Dendritic cell treated with granulocyte-macrophage colony-stimulating factor and Interleukin-4, amounts not matched to agents 40 ng/mL and 50 ng/mL, for 4 days (primary cell): ENCODE results near the gene FLNB.

Experiments used
- H3K27ac Mint-ChIP-seq: one replicate; pipeline ENCODE4 v1.8.0; 2022; ENCODE audit warnings: mild to moderate bottlenecking, mixed read lengths
- H3K27me3 Mint-ChIP-seq: one replicate; pipeline ENCODE4 v1.8.0; 2022; ENCODE audit warnings: mild to moderate bottlenecking, mixed read lengths
- H3K36me3 Mint-ChIP-seq: one replicate; pipeline ENCODE4 v1.8.0; 2022; ENCODE audit warnings: low read depth, mixed read lengths
- H3K4me1 Mint-ChIP-seq: one replicate; pipeline ENCODE4 v1.8.0; 2022; ENCODE audit warnings: low read depth, mixed read lengths
- H3K4me3 Mint-ChIP-seq: one replicate; pipeline ENCODE4 v1.8.0; 2022; ENCODE audit warnings: mild to moderate bottlenecking, moderate library complexity, mixed read lengths
- H3K9me3 Mint-ChIP-seq: one replicate; pipeline ENCODE4 v1.8.0; 2022; ENCODE audit warnings: mixed read lengths
- intact Hi-C: fragments of 100-400 bp; cut with micrococcal nuclease; formaldehyde crosslinking; loops from one replicate; pipeline ENCODE4 v1.15.0; 2022

The FLNB gene, protein sequence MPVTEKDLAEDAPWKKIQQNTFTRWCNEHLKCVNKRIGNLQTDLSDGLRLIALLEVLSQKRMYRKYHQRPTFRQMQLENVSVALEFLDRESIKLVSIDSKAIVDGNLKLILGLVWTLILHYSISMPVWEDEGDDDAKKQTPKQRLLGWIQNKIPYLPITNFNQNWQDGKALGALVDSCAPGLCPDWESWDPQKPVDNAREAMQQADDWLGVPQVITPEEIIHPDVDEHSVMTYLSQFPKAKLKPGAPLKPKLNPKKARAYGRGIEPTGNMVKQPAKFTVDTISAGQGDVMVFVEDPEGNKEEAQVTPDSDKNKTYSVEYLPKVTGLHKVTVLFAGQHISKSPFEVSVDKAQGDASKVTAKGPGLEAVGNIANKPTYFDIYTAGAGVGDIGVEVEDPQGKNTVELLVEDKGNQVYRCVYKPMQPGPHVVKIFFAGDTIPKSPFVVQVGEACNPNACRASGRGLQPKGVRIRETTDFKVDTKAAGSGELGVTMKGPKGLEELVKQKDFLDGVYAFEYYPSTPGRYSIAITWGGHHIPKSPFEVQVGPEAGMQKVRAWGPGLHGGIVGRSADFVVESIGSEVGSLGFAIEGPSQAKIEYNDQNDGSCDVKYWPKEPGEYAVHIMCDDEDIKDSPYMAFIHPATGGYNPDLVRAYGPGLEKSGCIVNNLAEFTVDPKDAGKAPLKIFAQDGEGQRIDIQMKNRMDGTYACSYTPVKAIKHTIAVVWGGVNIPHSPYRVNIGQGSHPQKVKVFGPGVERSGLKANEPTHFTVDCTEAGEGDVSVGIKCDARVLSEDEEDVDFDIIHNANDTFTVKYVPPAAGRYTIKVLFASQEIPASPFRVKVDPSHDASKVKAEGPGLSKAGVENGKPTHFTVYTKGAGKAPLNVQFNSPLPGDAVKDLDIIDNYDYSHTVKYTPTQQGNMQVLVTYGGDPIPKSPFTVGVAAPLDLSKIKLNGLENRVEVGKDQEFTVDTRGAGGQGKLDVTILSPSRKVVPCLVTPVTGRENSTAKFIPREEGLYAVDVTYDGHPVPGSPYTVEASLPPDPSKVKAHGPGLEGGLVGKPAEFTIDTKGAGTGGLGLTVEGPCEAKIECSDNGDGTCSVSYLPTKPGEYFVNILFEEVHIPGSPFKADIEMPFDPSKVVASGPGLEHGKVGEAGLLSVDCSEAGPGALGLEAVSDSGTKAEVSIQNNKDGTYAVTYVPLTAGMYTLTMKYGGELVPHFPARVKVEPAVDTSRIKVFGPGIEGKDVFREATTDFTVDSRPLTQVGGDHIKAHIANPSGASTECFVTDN (N-terminal part only)

DNA sequence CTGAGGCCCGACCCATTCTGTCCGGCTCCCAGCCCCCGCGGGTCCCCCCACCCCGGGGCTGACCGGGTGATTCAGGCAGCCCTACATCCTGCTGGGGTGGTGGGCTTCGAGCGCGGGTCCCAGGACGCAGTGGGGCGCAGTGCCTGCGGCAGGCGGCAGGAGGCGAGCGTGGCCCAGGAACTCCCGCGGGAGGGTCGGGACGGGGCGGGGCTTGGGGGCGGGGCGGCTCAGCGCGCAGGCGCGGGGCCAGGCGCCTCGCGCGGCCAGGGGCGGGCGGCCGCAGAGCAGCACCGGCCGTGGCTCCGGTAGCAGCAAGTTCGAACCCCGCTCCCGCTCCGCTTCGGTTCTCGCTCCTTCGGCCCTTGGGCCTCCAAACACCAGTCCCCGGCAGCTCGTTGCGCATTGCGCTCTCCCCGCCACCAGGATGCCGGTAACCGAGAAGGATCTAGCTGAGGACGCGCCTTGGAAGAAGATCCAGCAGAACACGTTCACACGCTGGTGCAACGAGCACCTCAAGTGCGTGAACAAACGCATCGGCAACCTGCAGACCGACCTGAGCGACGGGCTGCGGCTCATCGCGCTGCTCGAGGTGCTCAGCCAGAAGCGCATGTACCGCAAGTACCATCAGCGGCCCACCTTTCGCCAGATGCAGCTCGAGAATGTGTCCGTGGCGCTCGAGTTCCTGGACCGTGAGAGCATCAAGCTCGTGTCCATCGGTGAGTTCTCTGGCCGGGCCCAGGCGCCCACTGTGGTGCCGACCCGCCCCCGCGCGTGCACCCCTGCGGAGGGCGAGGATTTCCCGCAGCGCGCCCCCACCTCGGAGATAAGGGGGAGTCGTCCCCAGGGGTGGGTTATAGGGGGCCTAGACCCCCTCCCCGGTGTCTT lies at the start of gene FLNB:
FLNB (plus strand) TSS at position 282 of the 885 bp plus-strand sequence; CDS start at position 425, 143 bp downstream.
- Mint-ChIP-seq H3K9me3 (no peaks in the 10 kb centered on the region), H3K36me3 (no peaks in the 10 kb centered on the region), H3K4me3 (peak within 1 kb of the TSS; percentile 87), H3K27me3 (peaks cover 5% of the 10 kb centered on the region), H3K27ac (peak within 1 kb of the TSS; percentile 78), H3K4me1 (peaks cover 33% of the 10 kb centered on the region)
- intact Hi-C loops: loop anchor here (5.0 to 10.0 kb wide), 2 partner anchors 169 to 296 kb away; partner anchors contain the start of genes HTD2 and RPP14

DNA sequence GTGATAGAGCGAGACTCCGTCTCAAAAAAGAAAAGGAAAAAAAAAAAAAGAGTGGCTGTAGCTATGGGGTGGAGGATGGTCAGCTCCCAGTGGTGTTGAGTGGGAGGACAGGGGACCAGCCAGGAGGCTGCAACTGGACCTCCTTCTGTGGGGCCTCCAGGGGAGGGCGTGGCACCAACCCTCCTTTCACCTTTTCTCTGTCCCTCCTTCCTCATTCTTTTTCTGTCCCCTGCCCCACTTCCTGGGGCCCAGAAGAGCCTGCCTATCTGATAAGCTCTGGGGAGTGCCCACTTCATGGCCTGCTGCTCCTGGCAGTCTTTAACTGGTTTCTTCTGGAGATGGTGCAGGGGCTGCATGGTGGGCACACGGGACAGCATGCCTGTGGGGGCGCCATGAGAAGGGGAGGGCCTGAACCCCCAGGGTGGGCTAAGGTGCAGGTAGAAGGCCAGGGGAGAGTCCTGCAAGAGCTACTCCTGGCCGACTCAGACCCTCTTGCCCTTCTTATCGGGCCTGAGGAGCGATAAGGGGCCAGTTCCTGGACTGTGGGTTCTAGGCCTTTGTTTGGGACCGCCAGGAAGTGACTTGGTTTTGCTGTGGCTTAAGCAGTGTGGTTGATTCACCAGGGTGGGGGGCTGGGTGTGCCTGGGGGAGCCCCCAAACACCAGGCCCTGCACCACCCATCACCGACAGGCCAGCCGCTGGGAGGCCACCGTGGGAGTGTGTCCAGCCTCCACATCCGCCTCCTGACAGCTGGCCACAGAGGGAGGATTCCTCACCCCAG lies 49.4 kb upstream of the FLNB start:
- intact Hi-C loops: no loop called here
- H3K4me1 Mint-ChIP-seq: peaks cover 65% of the 10 kb centered on the region
- peak overlapping the region; percentile 77 for H3K27ac Mint-ChIP-seq
- H3K27me3 Mint-ChIP-seq: no peaks in the 10 kb centered on the region
- no peaks in the 10 kb centered on the region for H3K9me3 Mint-ChIP-seq
- H3K4me3 Mint-ChIP-seq: peak overlapping the region; percentile 47
- H3K36me3 Mint-ChIP-seq: no peaks in the 10 kb centered on the region

DNA sequence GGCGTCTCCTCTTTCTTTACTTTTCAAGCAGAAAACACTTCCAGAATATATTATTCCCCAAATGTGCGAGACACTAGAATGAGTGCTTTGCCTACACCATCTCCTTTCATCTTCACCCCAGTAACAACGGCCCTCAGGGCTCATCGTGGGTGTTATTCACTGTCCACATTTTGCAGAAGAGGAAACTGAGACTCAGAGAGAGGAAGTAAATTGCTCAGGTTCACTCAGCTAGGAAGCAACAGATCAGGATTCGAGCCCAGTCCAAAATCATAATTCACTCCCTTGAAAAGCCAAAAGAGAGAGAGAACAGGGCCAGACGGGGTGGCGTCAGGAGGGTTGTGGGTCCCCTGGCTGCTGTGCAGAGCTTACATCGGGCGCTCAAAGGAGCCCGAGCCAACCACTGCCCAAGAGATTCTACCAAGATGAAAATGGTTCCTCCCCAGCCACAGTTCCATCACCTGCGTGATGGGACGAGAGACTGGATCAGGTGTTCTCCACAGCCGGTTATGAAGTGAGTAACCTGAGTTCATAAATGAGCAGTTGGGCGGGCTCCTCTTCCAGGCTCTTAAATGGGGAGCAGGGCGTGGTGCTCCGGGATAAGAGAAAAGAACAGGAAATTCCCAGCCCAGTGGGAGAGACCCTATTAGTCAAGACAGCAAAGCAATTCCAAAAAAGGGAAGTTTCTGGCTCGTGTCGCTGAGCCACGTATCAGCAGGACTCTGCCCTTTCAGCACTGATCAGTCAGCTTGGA lies 48.6 kb upstream of the FLNB start:
- H3K27me3 Mint-ChIP-seq: no peaks in the 10 kb centered on the region
- H3K4me3 Mint-ChIP-seq: peak overlapping the region; percentile 47
- no peaks in the 10 kb centered on the region for H3K36me3 Mint-ChIP-seq
- no peaks in the 10 kb centered on the region for H3K9me3 Mint-ChIP-seq
- intact Hi-C loops: loop anchor here (5.0 kb wide), 1 partner anchor 38 kb away; no protein-coding TSS in a partner anchor
- peak overlapping the region; percentile 77 for H3K27ac Mint-ChIP-seq
- H3K4me1 Mint-ChIP-seq: peaks cover 60% of the 10 kb centered on the region

DNA sequence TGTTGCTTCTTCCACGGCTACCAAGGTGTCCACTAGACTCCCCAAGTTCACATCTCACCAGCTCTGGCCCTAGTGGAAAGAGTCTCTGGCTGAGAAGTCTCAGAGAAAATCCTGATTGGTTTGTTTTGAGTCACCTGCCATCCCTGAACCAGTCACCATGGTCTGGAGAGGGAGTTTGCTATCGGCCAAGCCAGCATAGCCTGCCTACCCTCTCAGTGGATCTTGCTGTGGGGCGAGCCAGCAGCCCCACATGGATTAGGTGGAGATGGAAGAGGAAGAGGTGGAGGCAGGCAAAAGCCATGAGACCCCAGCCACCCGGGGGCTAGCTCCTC lies 48.1 kb upstream of the FLNB start:
- Mint-ChIP-seq H3K27ac (peak overlapping the region; percentile 77), H3K36me3 (no peaks in the 10 kb centered on the region), H3K27me3 (no peaks in the 10 kb centered on the region), H3K4me1 (peaks cover 60% of the 10 kb centered on the region), H3K9me3 (no peaks in the 10 kb centered on the region), H3K4me3 (no peak overlapping the region)
- intact Hi-C loops: loop anchor here (5.0 kb wide), 1 partner anchor 37 kb away; no protein-coding TSS in a partner anchor

DNA sequence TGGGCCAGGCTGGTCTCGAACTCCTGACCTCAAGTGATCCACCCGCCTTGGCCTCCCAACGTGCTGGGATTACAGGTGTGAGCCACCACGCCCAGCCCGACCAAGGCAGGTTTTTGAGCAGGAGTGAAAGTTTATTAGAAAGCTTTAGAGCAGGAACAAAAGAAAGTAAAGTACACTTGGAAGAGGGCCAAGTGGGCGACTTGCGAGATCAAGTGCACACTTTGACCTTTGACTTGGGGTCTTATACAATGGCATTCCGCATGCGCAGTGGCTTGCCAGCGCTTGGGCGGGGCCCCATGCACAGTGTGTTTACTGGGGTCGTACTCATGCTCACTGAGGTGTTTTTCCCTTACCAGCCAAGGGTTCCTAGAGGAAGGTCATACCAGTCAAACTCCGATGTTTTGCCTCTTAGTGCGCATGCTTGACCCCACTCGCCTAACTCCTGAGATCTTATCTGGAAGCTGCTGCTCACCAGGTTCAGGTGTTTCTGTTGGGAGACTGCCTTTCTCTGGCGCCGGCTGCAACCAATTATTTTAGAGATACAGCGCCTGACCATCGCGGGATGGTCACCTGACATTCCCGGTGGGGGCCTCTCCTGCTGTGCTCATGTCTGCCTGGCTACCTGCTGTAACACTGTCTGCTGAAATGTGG lies 46.9 kb upstream of the FLNB start:
- H3K4me3 Mint-ChIP-seq: no peak overlapping the region
- H3K27ac Mint-ChIP-seq: no peak overlapping the region
- H3K27me3 Mint-ChIP-seq: no peaks in the 10 kb centered on the region
- peaks cover 53% of the 10 kb centered on the region for H3K4me1 Mint-ChIP-seq
- no peaks in the 10 kb centered on the region for H3K9me3 Mint-ChIP-seq
- intact Hi-C loops: loop anchor here (5.0 kb wide), 1 partner anchor 36 kb away; no protein-coding TSS in a partner anchor
- H3K36me3 Mint-ChIP-seq: no peaks in the 10 kb centered on the region

DNA sequence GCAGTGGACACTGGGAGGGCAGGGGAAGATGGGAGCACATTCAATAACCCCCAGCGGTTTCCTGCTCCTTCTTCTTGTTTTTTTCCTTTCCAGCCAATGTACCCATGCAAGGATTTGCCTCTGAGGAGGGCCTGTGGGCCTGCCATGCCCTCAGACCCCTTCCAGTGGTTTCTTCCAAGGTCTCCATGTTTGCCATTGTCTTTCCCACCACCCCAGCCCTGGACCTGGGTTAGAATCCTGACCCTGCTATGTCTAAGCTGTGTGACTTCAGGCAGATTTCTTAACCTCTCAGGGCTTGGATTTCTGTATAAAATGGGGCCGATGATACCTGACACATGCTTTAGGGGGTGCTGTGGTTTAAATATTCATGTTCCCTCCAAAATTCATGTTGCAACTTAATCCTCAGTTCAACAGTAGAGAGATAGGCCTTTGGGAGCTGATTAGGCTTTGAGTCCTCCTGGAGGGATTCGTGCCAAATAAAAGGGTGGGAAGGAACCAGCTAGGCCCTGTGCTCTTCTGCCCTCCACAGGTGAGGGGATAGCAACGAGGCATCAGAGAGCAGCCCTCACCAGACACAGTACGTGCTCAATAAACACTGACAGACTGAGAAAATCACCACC lies 46.3 kb upstream of the FLNB start:
- H3K9me3 Mint-ChIP-seq: no peaks in the 10 kb centered on the region
- intact Hi-C loops: loop anchor here (5.0 kb wide), 1 partner anchor 35 kb away; no protein-coding TSS in a partner anchor
- H3K4me1 Mint-ChIP-seq: peaks cover 47% of the 10 kb centered on the region
- H3K36me3 Mint-ChIP-seq: no peaks in the 10 kb centered on the region
- H3K4me3 Mint-ChIP-seq: no peak overlapping the region
- no peaks in the 10 kb centered on the region for H3K27me3 Mint-ChIP-seq
- H3K27ac Mint-ChIP-seq: no peak overlapping the region

DNA sequence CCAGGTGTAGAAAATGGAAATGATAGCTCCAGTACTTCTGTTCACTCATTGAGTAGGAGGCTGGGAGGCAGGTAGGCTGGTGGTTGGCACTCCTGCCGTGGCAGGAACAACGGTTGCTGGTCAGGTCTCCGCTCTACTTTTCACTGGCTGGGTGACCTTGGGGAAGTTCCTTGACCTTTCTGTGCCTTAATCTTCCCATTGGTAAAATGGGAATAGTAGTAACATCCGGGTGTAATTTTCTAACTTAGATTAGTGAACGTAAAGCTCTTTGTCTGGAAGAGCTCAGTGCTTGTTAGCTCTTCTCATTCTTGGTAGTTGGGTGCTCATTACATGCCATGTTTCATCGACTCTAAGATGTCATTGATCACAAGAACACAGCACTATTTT lies 45.8 kb upstream of the FLNB start:
- H3K36me3 Mint-ChIP-seq: no peaks in the 10 kb centered on the region
- H3K27ac Mint-ChIP-seq: no peak overlapping the region
- H3K4me1 Mint-ChIP-seq: peaks cover 43% of the 10 kb centered on the region
- H3K27me3 Mint-ChIP-seq: no peaks in the 10 kb centered on the region
- H3K9me3 Mint-ChIP-seq: no peaks in the 10 kb centered on the region
- no peak overlapping the region for H3K4me3 Mint-ChIP-seq
- intact Hi-C loops: loop anchor here (5.0 kb wide), 1 partner anchor 35 kb away; no protein-coding TSS in a partner anchor

DNA sequence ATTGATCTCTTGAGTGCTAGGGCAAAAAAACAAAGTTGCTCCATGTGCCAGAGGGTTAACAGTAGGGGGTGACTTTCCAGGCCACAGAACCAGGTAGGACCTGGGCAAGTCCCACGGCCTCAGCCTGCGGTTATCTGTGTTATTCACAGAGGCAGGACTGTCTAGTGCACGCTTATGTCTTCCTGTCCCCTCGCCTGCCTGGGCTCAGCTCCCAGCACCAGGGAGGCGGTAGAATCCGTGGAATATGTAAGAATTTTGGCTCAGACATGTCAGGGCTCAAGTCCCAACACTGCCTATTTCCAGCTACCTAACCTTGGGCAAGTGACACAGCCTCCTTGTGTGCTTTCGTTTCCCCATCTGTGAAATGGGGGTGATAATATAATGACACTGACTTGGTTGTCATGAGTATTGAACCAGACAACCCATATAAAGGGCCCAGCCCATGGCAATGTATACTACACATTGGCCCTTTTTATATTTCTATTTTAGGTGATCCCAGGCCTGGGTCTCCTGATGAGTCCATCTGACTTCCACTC lies 44.3 kb upstream of the FLNB start:
- no peak overlapping the region for H3K27ac Mint-ChIP-seq
- H3K27me3 Mint-ChIP-seq: peaks cover 2% of the 10 kb centered on the region
- peaks cover 34% of the 10 kb centered on the region for H3K4me1 Mint-ChIP-seq
- intact Hi-C loops: loop anchor here (5.0 kb wide), 1 partner anchor 33 kb away; no protein-coding TSS in a partner anchor
- H3K36me3 Mint-ChIP-seq: no peaks in the 10 kb centered on the region
- H3K4me3 Mint-ChIP-seq: no peak overlapping the region
- H3K9me3 Mint-ChIP-seq: no peaks in the 10 kb centered on the region

DNA sequence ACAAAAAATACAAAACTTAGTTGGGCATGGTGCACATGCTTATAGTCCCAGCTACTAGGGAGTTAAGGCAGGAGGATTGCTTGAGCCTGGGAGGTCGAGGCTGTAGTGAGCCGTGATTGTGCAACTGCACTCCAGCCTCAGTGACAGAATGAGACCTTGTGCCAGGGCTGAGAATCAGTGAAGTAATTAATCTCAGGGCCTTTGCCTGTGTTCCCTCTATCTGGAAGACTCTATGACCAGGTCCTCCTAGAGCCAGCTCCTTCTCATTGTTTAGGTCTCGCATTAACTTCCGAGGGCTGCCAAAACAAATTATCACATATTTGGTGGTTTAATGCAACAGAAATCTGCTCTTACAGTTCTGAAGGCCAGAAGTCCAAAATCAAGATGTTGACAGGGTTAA lies 41.4 kb upstream of the FLNB start:
- Mint-ChIP-seq H3K4me3 (no peak overlapping the region), H3K36me3 (no peaks in the 10 kb centered on the region), H3K9me3 (no peaks in the 10 kb centered on the region), H3K27me3 (peaks cover 8% of the 10 kb centered on the region), H3K4me1 (peaks cover 15% of the 10 kb centered on the region), H3K27ac (no peak overlapping the region)
- intact Hi-C loops: no loop called here

DNA sequence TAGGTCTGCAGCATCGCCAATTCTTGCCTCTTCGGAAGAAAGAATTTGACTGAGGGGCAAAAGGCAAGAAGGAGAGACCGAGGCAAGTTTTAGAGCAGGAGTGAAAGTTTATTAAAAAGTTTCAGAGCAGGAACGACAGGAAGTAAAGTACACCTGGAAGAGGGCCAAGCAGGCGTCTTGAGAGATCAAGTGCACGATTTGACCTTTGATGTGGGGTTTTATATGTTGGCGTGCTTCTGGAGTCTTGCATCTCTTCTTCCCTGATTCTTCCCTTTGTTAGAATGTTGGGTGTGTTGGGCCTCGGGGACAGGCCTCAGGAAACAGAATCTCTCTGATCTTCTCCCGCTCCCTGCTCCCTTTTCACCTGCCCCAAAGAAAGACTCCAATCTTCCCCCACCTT lies 40.6 kb upstream of the FLNB start:
- Mint-ChIP-seq H3K36me3 (no peaks in the 10 kb centered on the region), H3K4me3 (no peak overlapping the region), H3K4me1 (peaks cover 17% of the 10 kb centered on the region), H3K9me3 (no peaks in the 10 kb centered on the region), H3K27me3 (peaks cover 9% of the 10 kb centered on the region), H3K27ac (no peak overlapping the region)
- intact Hi-C loops: no loop called here

DNA sequence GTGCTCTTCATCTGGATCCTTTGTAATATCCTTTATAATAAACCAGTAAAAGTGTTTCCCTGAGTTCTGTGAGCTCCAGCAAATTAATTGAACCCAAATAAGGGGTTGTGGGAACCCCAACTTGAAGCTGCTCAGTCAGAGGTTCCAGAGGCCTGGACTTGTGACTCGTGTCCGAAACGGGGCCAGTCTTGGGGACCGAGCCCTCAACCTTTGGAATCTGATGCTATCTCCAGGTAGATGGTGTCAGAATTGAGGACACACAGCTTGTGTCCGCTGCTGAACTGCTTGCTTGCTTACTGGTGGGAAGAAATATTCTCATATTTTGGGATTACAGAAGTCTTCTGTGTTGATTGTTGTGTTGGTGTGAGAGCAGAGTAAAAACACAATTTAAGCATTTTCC lies 39.7 kb upstream of the FLNB start:
- peaks cover 25% of the 10 kb centered on the region for H3K4me1 Mint-ChIP-seq
- intact Hi-C loops: no loop called here
- no peak overlapping the region for H3K27ac Mint-ChIP-seq
- H3K4me3 Mint-ChIP-seq: no peak overlapping the region
- peaks cover 11% of the 10 kb centered on the region for H3K27me3 Mint-ChIP-seq
- no peaks in the 10 kb centered on the region for H3K9me3 Mint-ChIP-seq
- H3K36me3 Mint-ChIP-seq: no peaks in the 10 kb centered on the region
